Posterior cingulate gyrus (tissue), 11 donors: ENCODE data around the gene MAIP1.

ENCODE experiments used
- DNase-seq, 10 donors: peaks; one replicate each; pipeline versions ENCODE4 v3.0.0 to v3.0.0-alpha.2; 2020 to 2021; ENCODE audit warnings: mixed read lengths in 3 of 10
- intact Hi-C: fragments of 100-400 bp; cut with DNase I; formaldehyde crosslinking; loops from one replicate; pipeline ENCODE4 v1.15.1; 2023

Gene MAIP1

DNA sequence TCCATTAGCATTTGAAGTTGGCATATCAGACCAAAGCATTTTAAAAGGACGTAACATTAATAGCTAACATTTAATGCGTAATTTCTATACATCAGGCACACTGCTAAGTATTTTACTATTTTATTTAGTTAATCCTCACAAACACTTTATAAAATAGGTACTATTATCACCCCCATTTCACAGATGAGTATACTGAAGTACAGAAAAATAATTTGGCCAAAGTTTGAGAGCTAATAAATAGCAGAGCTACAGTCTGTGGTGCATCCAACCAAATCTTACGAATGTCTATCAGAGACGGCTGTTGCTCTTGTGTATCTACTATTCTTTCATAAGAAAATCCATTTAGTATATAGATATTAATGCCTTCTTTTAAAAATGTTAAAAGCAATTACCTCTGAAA, 12.0 kb upstream of the MAIP1 start:
- intact Hi-C loops: loop anchor here (10.0 kb wide), 1 partner anchor 239 kb away; no protein-coding TSS in a partner anchor
- no peak for DNase-seq

DNA sequence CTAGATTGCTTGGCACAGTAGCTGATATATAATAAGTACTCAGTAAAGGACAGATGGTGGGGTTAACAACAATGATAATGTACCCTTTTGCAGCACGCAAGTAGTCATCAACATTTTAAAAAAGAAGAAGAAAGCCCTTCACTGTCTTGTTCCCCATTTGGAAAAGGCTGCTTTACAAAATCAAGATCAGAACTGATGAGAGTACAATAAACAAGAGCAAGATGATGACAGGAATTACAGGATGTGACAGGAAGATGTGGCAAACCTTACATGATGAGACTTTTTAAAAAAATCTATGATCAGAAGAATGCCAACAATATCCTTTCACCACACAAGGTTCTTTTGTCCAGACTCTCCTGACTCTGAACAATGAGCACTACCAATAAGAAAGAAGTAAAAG, 9.2 kb upstream of the MAIP1 start:
- no peak for DNase-seq
- intact Hi-C loops: loop anchor here (10.0 kb wide), 1 partner anchor 241 kb away; no protein-coding TSS in a partner anchor

DNA sequence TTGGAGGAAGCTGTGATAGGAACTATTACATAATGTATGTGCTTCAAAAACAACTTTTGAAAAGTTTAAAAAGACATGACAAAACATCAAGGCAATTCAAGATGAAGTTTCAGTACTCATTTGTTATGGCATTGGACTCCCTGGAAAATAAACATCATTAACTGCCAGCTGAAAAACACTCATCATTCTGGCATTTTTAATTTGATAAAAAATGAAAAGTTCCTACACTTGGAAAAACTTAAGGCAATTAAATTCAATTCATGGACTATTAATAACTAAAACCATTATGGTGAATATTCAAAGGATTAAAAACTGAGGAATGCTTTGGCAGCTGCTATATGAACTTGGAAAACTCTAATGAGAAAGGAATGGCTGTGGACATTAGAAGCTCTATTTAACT, 8.5 kb upstream of the MAIP1 start:
- intact Hi-C loops: loop anchor here (10.0 kb wide), 1 partner anchor 242 kb away; no protein-coding TSS in a partner anchor
- DNase-seq: no peak

GRCh38 chr2:199950396-199950795, 5.0 kb upstream of the MAIP1 start:
- no peak for DNase-seq
- intact Hi-C loops: no loop called here

GRCh38 chr2:199951023-199951422, 4.4 kb upstream of the MAIP1 start:
- no peak for DNase-seq
- intact Hi-C loops: no loop called here

GRCh38 chr2:199955007-199955338, 409 bp upstream of the MAIP1 start:
- no peak for DNase-seq
- intact Hi-C loops: loop anchor here (2.0 kb wide), 1 partner anchor 44 kb away; the partner anchor contains the start of gene C2orf69

DNA sequence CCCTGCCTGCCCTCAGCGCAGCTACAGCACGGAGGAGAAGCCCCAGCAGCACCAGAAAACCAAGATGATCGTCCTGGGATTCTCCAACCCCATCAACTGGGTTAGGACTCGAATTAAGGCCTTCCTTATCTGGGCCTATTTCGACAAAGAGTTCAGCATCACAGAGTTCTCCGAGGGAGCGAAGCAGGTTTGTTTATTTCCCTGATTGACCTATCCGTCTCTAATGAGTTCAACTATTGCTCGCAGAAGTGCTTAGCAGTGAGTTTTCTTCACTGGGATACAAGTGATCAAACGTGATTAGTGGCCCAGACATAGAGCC, 639 bp downstream of the MAIP1 start:
- intact Hi-C loops: no loop called here
- DNase-seq: no peak

- no peak for DNase-seq
- intact Hi-C loops: no loop called here
These were observed 2.6 kb downstream of the MAIP1 start for GRCh38 chr2:199958014-199958413.

DNA sequence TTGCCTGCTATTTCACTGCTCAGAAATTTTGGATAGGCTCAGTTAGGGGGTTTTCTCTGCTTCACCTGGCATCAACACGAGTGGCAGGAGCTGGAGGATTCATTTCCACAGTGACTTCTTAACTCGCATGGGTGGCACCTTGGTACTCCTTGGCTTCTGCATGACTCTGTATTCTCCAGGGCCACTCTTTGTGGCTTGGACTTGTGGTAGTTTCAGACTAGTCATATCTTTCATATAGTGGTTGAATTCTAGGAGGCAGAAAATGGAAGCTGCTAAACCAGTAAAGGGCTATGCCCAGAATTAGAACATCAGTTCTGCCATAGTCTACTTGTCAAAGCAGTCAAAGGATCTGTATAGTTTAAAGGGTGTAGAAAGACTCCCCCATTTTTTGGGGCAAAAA, 6.8 kb downstream of the MAIP1 start:
- intact Hi-C loops: no loop called here
- DNase-seq: no peak

GRCh38 chr2:199966405-199966804, 11.0 kb downstream of the MAIP1 start:
- intact Hi-C loops: no loop called here
- DNase-seq: no peak

- DNase-seq: no peak
- intact Hi-C loops: no loop called here
These were observed 11.6 kb downstream of the MAIP1 start for GRCh38 chr2:199966976-199967375.

DNA sequence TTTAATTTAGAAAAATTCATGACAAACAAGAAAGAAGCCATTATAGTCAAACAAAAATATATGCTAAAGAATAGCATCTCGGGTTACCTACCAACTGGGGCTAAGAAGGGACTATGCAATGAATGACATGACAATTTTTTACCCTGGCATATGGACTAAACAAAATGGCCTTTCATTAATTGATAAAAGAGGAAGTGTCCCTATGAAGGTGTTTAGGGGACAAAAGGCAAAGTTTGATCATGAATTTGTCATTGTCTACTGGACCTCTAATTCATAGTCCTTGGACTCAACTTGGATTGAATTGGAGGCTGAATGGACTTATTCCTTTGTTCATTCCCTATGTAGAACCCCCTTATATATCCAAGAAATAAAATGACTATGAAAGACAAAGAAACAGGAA, 12.7 kb downstream of the MAIP1 start:
- intact Hi-C loops: no loop called here
- DNase-seq: no peak

DNA sequence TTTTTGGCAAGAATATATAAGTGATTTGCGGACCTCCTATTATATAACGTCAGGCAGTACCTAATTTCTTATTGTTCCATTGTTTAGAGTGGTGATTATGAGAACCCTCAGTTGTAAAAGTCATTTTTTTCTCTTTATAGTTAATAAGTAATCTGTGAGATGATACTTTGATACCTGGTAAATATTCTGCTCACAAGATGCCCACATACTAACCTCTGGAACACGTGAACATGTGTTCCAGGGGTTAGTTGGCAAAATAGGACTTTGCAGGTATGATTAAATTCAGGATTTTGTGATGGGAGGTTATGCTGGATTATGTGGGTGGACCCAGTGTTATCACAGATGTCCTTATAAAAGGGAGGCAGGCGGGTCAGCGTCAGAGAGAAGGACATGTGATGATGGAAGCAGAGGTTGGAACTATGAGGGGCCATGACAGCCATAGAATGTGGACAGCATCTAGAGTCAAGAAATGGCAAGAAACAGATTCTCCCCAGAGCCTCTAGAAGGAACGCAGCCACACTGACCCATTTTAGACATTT, 16.8 kb downstream of the MAIP1 start:
- intact Hi-C loops: loop anchor here (5.0 kb wide), 1 partner anchor 735 kb away; no protein-coding TSS in a partner anchor
- DNase-seq: no peak

DNA sequence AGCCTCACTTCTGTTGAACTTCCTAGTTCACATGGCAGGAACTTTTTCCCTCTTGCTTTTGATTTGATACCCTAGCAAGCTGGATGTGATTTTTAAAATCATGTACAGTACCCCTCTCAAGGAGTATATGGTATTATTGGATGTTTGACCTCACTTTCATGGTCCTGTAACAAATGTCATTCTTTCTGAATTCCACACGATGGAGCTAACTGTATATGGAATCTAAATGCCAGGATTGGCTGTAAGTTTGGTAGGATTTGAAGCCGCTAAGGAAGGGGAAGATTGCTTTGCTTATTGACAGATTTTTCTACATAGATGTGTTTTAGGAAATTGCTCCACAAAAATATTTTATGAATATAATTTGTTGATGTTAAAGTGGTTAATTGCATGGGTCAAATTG, 18.3 kb downstream of the MAIP1 start:
- no peak for DNase-seq
- intact Hi-C loops: loop anchor here (5.0 kb wide), 1 partner anchor 734 kb away; no protein-coding TSS in a partner anchor

DNA sequence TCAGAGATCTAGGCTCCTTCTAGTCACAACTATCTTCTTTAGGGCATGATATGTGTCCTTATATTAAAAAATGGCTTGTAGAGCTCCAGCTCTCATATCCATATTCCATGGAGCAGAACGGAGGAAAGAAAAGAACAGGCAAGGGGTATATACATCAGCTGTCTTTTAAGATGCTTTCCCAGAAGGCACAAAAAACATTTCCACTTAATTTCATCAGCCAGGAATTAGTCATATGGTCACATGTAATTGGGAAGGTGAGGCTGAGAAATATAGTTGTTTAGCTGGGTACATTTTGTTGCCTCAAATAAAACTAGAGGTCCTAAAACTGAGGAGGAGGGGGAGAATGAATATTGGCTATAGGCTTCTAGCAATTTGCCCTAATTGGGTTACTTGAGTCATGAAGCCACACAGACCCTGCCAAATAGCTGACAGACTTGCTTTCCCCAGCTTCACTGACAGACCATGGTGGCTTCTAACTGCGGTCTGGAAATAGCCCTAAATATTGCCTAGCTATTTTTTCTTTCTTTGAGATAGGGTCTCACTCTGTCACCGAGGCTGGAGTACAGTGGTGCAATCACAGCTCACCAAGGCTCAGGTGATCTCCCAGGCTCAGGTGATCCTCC, 20.0 kb downstream of the MAIP1 start:
- no peak for DNase-seq
- intact Hi-C loops: no loop called here

GRCh38 chr2:199977984-199978415, 22.6 kb downstream of the MAIP1 start:
- DNase-seq: no peak
- intact Hi-C loops: no loop called here

DNA sequence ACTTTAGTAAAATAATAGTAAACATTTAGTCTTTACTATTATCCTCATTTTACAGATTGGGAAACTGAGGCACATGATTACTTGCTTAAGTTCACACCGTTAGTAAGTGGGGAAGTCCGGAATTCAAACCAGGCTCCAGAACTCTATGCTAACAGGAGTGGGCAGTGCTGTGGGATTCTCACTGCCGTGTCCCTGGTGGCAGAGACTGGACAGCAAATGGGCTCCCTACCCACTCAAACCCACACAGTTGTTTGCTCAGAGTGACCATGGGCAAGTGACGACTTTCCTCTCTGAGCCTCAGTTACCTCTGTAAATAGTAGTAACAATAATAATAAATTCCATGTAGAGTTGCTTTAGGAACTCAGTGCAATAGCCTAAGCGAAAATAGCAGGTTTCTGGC, 24.0 kb downstream of the MAIP1 start:
- intact Hi-C loops: no loop called here
- DNase-seq: no peak

GRCh38 chr2:199979832-199980628, 24.6 kb downstream of the MAIP1 start:
- DNase-seq: peak; percentile 66 to 97 (median 90)
- intact Hi-C loops: loop anchor here (1.0 to 5.0 kb wide), 2 partner anchors 501 to 722 kb away; no protein-coding TSS in a partner anchor

DNA sequence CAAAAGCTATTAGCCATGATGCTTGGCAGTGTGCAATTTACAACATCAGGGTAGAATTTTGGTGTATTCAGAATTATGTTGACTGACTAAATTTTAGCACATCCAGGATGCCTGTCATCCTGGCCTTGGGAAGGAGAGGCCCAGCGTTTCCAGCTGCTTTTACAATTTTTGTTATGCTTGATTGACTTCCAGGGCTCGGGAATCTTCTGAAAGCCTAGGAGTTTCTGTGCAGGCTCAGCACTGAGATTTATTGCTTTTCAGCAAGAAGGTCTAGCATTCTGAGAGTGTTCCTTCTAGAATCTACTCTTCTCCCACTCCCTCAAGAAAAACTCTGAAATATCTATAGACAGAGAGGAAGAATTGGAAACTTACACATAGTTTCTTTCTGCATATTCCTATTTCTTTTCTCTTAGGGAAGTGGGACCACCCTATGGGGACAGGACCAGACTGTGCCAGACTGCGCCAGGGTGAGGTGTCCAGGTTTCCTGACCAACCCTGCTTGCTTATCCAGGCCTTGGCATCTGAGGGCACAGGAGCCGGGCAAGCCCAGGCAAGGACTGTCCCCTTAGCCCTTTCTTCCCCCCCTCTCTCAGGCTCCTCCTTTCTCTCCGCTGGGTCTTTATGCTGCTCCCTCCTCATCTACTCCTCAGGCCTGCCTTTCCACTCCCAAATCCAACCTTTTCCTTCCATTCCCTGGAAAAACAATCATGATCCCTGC, 26.9 kb downstream of the MAIP1 start:
- intact Hi-C loops: loop anchor here (5.0 kb wide), 1 partner anchor 720 kb away; no protein-coding TSS in a partner anchor
- no peak for DNase-seq

GRCh38 chr2:199983534-199983933, 28.2 kb downstream of the MAIP1 start:
- no peak for DNase-seq
- intact Hi-C loops: loop anchor here (5.0 kb wide), 1 partner anchor 719 kb away; no protein-coding TSS in a partner anchor

DNA sequence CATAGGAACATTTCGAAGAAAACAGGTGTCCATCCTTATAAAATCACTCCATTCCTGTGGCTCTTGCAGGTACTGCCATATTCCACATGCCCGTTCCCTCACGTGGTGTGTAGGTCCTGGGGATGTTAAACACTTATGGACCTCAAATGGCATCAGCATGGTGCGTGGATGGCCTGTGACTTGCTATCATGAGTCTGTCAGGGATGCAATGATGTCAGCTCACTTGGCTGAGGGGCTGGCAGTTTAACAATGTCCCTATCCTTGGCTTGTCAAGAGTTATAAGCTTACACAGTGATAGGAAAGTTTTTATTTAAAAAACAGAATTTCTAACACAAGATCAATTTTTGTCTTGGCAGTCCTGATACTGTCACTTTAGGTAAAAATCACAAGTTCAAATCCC, 28.8 kb downstream of the MAIP1 start:
- intact Hi-C loops: loop anchor here (5.0 kb wide), 1 partner anchor 718 kb away; no protein-coding TSS in a partner anchor
- DNase-seq: no peak
